Measurements from ENCODE around the gene MKNK2.

The MKNK2 gene

DNA sequence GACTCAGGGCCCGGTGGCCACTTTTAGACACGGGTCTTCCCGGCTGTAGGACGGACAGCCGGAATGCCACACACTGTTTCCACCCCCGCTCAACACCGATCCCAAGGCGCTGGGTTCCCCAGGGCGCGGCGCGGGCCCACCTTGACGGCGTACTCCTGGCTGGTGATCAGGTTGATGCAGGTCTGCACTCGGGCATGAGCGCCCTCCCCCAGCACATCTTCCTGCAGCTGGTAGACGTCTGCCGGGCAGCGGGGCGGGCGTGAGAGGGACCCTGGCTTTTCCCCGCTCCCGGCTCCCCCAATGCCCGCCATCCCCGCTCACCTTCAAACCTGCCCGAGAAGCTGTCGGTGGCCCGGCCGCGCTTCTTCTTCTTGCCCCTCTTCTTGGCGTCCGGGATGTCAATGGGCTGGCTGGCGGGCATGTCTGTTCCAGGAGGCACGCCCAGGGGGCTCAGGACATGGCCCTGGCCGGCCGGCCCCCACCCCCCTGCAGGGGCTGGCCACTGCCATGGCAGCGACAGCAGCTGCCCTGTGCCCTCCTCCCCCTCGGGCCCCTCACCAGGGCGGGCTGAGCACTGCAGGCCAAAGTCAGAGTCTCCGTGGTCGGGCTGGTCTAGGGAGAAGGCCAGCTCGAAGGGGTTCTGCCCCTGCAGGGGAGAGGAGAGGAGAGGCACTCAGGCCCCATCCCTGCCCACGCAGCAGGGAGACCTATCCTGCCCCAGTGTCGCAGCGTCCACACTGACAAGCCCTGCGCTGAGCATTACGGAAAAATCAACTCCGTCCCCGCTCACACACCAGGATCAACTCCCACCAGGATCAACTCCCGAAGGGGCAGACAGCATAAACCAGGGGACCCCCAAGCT lies 4.8 kb downstream of the MKNK2 start:
- no peak for TF ChIP-seq GATA1 (IDR thresholded peaks at IDR 0.05; ENCODE audit: low read depth, low read length)
- no peak for TF ChIP-seq POLR2A (IDR thresholded peaks at IDR 0.05; ENCODE audit: low read length)
- DNase-seq = no peak

DNA sequence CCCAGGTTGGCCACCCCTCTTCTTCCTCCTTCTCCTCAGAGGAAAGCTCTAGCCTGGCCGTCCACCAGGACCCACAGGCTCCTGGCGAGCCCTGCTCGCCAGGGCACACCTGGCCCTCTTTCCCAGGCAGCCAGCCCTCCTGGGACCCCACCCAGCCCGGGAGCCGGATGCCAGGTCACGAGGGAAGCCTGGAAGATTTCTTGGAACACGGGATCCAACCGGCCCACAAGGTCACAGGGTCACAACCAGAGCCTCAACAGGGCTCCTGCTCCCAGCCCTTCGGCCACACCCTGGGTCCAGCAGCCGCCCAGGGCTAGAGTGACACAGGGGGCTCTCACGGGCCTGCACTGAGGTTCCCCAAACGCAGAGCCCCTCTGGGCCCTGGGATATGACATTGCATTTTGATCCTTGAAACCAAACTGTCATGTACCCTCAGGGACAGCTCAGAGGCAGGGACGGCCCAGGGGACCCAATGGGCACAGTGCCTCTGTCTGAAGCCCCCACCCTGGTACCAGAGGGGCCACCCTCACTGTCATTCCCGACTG lies 5.5 kb downstream of the MKNK2 start:
- DNase-seq = no peak
- TF ChIP-seq POLR2A (IDR thresholded peaks at IDR 0.05; ENCODE audit: low read length) = peak; percentile 10
- no peak for TF ChIP-seq GATA1 (IDR thresholded peaks at IDR 0.05; ENCODE audit: low read depth, low read length)

DNA sequence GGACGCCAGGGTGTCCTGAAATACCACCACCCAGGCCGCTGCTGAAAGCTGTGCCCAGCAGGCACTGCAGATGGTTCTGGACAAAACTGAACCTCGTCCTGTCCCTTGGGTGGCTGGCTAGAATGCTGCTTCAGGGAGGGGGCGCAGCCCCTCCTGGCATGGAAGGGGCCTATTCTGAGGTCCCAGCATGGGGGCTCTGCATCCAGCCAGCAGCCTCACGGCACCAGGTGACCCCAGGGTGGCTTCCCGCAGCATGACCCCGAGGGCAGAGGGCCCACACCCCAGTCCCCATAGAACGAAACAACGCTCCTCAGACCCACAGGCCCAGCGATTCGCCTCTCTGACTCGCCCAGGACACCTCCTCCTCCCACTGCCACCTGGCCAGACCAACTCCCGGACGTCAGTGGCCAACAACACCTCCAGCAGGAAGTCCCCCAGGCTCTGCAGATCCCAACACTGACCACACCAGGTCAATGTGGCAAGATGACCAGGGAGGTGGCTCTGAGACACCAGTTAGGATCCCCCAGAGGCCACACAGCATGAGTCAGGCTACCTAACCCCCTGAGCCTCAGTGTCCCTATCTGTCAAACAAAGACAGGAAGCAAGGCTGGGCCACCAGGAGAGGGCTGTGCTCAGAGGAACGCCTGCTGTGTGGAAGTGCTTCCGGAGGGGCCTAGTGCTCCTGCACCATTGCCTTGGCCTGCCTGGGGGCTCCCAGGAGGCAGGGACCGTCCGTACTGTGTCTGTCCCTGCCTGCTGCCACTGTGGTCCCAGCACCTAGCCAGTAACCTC lies 6.1 kb downstream of the MKNK2 start:
- no peak for DNase-seq
- TF ChIP-seq POLR2A (IDR thresholded peaks at IDR 0.05; ENCODE audit: low read length) (peak; percentile 22), GATA1 (IDR thresholded peaks at IDR 0.05; ENCODE audit: low read depth, low read length) (no peak)

DNA sequence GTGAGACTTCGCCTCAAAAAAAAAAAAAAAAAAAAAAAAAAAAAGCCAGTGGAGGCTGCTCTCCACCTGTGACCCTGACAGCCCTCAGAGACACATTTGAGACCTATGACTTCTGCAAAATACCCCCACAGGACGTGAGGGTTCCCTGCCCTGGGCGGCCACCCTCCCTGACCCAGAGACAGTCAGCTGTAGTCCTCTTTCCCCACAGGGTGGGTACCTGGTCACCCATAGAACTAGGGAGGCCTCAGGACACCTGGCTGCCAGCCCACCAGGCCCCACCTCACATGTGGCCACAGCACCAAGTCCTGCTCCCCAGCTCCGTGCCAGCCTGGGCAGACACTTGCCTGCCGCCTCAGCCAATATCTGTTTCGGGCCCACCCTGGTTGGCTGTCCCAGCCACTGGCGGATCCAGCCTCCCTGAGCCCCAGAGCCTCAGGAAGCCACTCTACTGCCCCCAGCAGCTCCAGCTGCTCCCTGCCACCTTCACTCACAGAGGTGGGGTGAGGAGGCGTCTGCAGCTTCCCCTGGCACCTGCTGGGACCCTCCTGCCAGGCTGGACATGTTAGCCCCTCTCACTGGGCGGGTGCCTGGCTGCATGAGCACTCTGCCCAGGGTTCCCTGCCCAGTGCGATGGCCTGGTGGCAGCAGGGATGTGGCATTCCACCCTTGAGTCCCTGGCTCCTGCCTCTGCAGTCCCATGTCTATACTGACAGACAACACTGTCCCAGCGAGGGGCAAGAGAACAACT lies 6.9 kb downstream of the MKNK2 start:
- TF ChIP-seq GATA1 (IDR thresholded peaks at IDR 0.05; ENCODE audit: low read depth, low read length) = no peak
- no peak for TF ChIP-seq POLR2A (IDR thresholded peaks at IDR 0.05; ENCODE audit: low read length)
- DNase-seq = no peak

DNA sequence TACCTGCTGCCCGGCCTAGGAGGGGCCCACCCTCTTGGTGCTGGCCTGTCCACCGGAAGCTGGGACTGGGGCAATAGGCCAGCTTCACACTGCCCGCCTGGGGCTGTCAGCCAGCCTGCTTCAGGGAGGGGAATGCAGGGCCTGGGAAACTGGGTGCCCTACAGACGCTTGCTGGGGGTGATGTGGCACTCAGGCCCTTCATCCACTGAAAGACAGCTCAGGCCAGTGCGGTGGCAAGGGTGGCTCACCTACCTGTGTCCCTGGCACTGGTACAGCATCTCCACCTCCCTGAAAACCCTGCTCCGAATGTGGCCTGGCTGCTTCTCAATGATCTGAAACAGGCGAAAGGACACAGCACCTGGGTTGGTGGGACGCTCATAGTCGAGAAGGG lies 7.8 kb downstream of the MKNK2 start:
- TF ChIP-seq GATA1 (IDR thresholded peaks at IDR 0.05; ENCODE audit: low read depth, low read length) (no peak), POLR2A (IDR thresholded peaks at IDR 0.05; ENCODE audit: low read length) (no peak)

DNA sequence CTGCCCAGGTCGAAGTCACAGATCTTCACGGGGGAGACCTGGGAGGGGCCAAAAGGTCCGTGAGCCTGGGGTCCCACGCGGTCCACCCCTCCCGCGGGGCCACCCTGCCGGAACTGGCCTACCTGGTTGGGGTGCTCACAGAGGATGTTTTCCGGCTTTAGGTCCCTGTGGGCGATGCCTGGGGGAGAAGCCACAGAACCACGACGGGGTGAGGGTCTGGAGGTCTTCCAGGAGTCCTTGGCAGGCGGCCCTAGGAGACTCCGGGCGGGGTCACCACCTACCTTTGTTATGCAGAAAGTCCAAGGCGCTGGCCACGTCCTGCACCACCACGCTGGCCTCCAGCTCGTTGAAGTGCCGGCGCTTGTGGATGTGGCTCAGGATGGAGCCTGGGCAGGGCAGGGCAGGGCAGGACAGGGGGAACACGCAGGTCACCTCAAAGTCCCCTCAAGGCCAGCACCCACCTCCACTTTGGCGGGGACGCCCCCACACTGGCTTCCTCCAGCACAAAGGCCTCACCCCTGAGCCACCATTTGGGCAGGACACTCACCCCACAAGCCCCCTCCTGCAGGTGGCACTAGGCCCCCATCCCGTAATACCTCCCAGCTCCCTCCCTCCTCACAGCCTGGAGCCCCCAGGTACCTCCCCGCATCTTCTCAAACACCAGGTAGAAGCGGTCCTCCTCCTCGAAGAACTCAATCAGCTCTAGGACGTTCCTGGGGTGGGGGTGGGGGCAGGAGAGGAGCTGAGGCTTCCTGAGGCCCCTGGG lies 8.4 kb downstream of the MKNK2 start:
- TF ChIP-seq POLR2A (IDR thresholded peaks at IDR 0.05; ENCODE audit: low read length) (no peak), GATA1 (IDR thresholded peaks at IDR 0.05; ENCODE audit: low read depth, low read length) (no peak)
- DNase-seq = no peak

More for the DNA sequence above, 7.8 kb downstream of the MKNK2 start:
- DNase-seq = no peak

DNA sequence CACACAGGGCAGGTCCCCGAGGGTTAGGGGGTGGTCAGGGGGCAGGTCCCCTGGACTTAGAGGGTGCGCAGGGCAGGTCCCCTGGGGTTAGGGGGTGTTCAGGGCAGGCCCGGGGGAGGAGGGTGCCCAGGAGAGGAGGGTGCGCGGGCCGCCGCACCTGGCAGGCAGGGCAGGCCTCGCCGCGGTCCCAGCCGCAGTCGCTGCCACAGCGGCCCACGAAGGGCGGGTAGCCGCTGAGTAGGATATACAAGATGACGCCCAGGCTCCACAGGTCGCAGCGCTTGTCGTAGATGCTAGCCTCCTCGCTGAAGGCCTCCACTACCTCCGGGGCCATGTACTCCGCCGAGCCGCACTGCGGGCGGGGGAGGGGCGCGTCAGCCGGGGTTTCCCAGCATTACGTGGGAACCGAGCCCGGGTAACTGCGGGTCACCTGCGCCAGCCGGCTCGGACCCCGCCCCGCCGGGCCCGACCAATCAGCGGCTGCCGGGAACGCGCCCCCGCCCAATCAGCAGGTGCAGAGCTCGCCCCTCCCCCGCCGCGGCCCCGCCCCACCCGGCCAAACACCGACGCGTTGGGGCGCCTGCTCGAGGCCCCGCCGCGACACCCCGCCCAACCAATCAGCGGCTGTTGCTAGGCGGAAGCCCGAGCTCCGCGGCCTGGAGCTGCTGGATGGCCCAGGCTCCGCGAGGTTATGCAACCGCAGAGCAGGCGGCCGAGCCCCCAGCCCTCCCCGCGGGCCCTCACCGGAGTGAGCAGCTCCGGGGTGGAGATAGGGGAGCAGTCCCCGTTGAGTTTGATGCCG lies 9.2 kb downstream of the MKNK2 start:
- peak; percentile 98 to 99 for DNase-seq
- TF ChIP-seq GATA1 (IDR thresholded peaks at IDR 0.05; ENCODE audit: low read depth, low read length) (no peak), POLR2A (IDR thresholded peaks at IDR 0.05; ENCODE audit: low read length) (no peak)

DNA sequence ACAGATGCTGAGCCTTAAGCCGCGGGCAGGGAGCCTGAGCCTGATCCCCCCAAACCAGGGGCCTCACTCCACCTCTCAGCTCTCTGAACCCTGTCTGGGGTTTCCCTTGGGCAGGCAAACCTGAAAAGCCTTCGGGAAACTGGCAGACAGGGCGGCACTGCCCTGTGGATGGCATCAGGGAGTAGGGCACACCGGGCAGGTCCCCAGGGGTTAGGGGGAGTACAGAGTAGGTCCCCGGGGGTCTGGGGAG lies 9.7 kb downstream of the MKNK2 start:
- DNase-seq = no peak
- TF ChIP-seq GATA1 (IDR thresholded peaks at IDR 0.05; ENCODE audit: low read depth, low read length) = no peak
- TF ChIP-seq POLR2A (IDR thresholded peaks at IDR 0.05; ENCODE audit: low read length) = no peak

DNA sequence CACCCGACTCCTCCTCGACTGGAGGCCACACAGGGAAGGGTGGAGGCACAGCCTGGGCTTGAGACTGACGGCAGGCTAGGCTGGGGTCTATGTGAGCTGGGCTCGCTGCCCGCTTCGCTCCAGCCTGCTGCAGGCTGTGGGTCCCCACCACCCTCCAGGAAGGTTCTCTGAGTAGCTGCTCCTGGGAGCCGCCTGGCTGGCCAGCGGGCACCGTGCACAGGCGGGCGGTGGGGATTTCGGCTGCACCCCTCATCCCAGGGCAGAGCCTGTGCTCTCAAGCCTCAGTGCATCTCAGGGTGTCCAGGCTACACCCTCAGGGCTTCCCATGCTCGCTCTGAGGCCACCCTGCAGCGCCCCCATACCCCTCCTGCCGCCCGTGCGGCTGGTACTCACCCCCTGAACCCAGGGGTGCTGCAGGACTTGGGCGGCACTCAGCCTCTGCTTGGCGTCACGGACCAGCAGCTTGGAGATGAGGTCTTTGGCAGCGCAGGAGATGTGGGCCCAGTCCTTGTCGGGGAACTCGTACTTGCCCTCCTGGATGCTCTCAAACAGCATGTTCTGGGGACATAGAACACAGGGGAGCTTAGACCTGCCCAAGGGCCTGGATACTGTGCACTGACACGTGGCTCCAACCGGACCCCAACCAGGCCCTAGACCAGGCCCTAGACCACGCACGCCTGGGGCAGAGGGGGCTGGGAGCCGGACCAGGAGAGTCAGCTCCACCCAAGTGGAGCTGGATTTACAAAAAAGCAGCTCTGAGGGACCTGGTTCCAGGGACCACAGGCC lies 10.2 kb downstream of the MKNK2 start:
- TF ChIP-seq GATA1 (IDR thresholded peaks at IDR 0.05; ENCODE audit: low read depth, low read length) (no peak), POLR2A (IDR thresholded peaks at IDR 0.05; ENCODE audit: low read length) (no peak)
- DNase-seq = no peak

DNA sequence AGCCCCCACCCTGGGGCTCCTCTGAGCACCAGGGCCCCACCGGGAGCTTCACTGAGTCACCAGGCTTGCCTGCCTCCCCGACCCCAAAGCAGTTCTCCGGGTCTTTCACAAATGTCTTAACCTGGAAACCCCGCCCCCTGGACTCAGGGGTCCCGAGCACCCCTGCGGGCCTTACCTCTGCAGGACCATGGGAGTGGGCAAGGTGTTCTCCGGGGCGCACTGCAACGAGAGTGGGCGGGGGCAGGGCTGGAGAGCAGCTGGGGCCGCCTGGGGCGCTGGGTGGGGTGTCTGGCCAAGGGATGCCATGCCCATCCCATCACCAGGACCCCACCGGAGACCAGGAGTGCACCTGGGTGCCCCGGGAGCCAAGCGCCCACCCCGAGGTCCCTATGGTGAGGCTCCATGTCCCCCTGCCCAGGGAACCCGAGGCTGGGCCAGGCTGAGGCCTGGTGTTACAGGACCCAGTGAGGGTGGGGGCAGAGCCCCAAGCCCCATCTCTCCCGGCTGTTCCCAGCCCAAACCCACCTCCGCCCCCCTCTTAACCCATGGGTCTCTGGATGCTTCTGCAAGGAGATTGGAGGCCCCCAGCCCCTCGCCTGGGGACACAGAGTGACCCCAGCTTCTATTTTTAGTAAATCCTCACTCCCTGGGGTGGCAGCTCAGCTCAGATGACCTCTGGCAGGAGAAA lies 10.9 kb downstream of the MKNK2 start:
- TF ChIP-seq POLR2A (IDR thresholded peaks at IDR 0.05; ENCODE audit: low read length) (no peak), GATA1 (IDR thresholded peaks at IDR 0.05; ENCODE audit: low read depth, low read length) (no peak)

More for the DNA sequence above, 10.9 kb downstream of the MKNK2 start:
- DNase-seq = no peak
